GM12878 (cell line): Measurements from ENCODE around the gene SYNJ2. TPM values are rescaled to one million over a fixed set of nuclear protein-coding genes. Genes with fewer than 3 reads are reported as not detected.

Source experiments
- ATAC-seq: fragments of 200-7000 bp; cut with Tn5 transposase; 3 replicates; pipeline ENCODE4 v1.9.1; 2020; ENCODE audit warnings: mild to moderate bottlenecking, moderate library complexity
- BruUV-seq: library from RNA; stranded (reverse); fragments of 400-500 nt; replicated peaks from 2 replicates; lab custom pipeline; 2021; lab: Mats Ljungman, UMichigan
- CTCF ChIA-PET: fragments of 300-600 bp; sonication (Branson Sonifier 250); formaldehyde crosslinking; extraction: SDS; loops from one replicate; lab custom pipeline; 2021; ENCODE audit warnings: inconsistent platforms; lab: Yijun Ruan, JAX
- POLR2A ChIA-PET: fragments of 350-600 bp; formaldehyde crosslinking; extraction: SDS; loops from one replicate; lab custom pipeline; 2021; ENCODE audit warnings: inconsistent platforms; lab: Charles Lee
- RAD21 ChIA-PET: fragments of 300-600 bp; sonication (Branson Sonifier 250); formaldehyde crosslinking; loops from one replicate; lab custom pipeline; 2023; ENCODE audit warnings: antibody characterized with exemption; ENCODE audit not compliant: unreplicated experiment; lab: Charles Lee
- SMC1A ChIA-PET: fragments of 300-600 bp; sonication (Branson Sonifier 250); formaldehyde crosslinking; loops from one replicate; lab custom pipeline; 2023; ENCODE audit not compliant: unreplicated experiment, uncharacterized antibody; lab: Charles Lee
- DNase-seq: peaks from one replicate; pipeline ENCODE4 v3.0.0-alpha.2; 2011; ENCODE audit warnings: low read depth, low spot score
- FAIRE-seq: peaks from 3 replicates; lab custom pipeline; 2011; peaks lifted over from hg19 to GRCh38; lab: Jason Lieb, UNC
- H2AFZ ChIP-seq: 2 replicates; pipeline ENCODE4 v1.6.0; 2011; ENCODE audit warnings: low read depth, low read length, control low read depth; ENCODE audit not compliant: control insufficient read depth
- H3K27ac ChIP-seq: 2 replicates; pipeline ENCODE4 v1.5.1; 2011; ENCODE audit warnings: control low read depth; ENCODE audit not compliant: control insufficient read depth, insufficient read depth
- H3K27me3 ChIP-seq, 2 experiments: replicated peaks in 1 of 2; 2 replicates each; pipeline versions ENCODE4 v1.6.0 to v1.6.1; 2011; ENCODE audit warnings: low read length in 1 of 2; ENCODE audit not compliant: control insufficient read depth in 2 of 2, insufficient read depth in 2 of 2
- H3K36me3 ChIP-seq, 2 experiments: 2 replicates each; pipeline ENCODE4 v1.5.1; 2011; ENCODE audit warnings: low read length in 1 of 2; ENCODE audit not compliant: control insufficient read depth in 2 of 2, insufficient read depth in 2 of 2
- H3K4me1 ChIP-seq: 2 replicates; pipeline ENCODE4 v1.6.1; 2011; ENCODE audit warnings: mild to moderate bottlenecking, low read length, moderate library complexity, mixed read lengths; ENCODE audit not compliant: control insufficient read depth, insufficient read depth
- H3K4me2 ChIP-seq: 2 replicates; pipeline ENCODE4 v1.6.0; 2011; ENCODE audit warnings: control low read depth; ENCODE audit not compliant: control insufficient read depth, insufficient read depth
- H3K4me3 ChIP-seq: fragments of 200-600 bp; sonication (generic); 2 replicates; pipeline ENCODE4 v1.5.1; 2016
- H3K79me2 ChIP-seq: 2 replicates; pipeline ENCODE4 v1.6.0; 2011; ENCODE audit warnings: low read length; ENCODE audit not compliant: control insufficient read depth, insufficient read depth
- H3K9ac ChIP-seq: 2 replicates; pipeline ENCODE4 v1.8.0; 2011; ENCODE audit warnings: low read length, control low read depth, mixed read lengths; ENCODE audit not compliant: control insufficient read depth, insufficient read depth
- H3K9me3 ChIP-seq: replicated peaks from 3 replicates; pipeline ENCODE4 v1.5.1; 2011; ENCODE audit warnings: mild to moderate bottlenecking, low read length; ENCODE audit not compliant: control insufficient read depth, insufficient read depth
- H4K20me1 ChIP-seq: 2 replicates; pipeline ENCODE4 v1.6.0; 2011; ENCODE audit not compliant: control insufficient read depth, insufficient read depth
- CBFB ChIP-seq: IDR thresholded peaks from 2 replicates; pipeline ENCODE4 v1.6.1; 2016; ENCODE audit warnings: antibody characterized with exemption, low read depth
- CREM ChIP-seq: IDR thresholded peaks from 2 replicates; pipeline ENCODE4 v1.6.1; 2014; ENCODE audit warnings: antibody characterized with exemption, low read depth
- ETV6 ChIP-seq, 2 experiments: fragments of 450-650 bp in 1 of 2; IDR thresholded peaks in 1 of 2; conservative IDR thresholded peaks in 1 of 2; 2 replicates each; pipeline ENCODE4 v1.6.1; 2014; ENCODE audit warnings: antibody characterized with exemption in 1 of 2, borderline replicate concordance in 1 of 2, low read depth in 1 of 2, mild to moderate bottlenecking in 1 of 2, moderate library complexity in 1 of 2
- IKZF1 ChIP-seq: fragments of 450-650 bp; conservative IDR thresholded peaks from 2 replicates; pipeline ENCODE4 v1.6.1; 2017; ENCODE audit warnings: antibody characterized with exemption, mild to moderate bottlenecking
- MLLT1 ChIP-seq: fragments of 450-650 bp; IDR thresholded peaks from 2 replicates; pipeline ENCODE4 v1.6.1; 2016; ENCODE audit warnings: mild to moderate bottlenecking
- MTA2 ChIP-seq: fragments of 450-650 bp; IDR thresholded peaks from 2 replicates; pipeline ENCODE4 v1.6.1; 2016; ENCODE audit warnings: low read depth, mild to moderate bottlenecking, moderate library complexity
- RAD21 ChIP-seq: IDR thresholded peaks from 2 replicates; pipeline ENCODE4 v1.6.1; 2011; ENCODE audit warnings: mild to moderate bottlenecking, low read depth, low read length, moderate library complexity; ENCODE audit not compliant: insufficient read depth
- ZBTB4 ChIP-seq: fragments of 450-650 bp; formaldehyde crosslinking; IDR thresholded peaks from 2 replicates; pipeline ENCODE4 v1.4.0; 2022; ENCODE audit warnings: mild to moderate bottlenecking, moderate library complexity
- ZNF592 ChIP-seq: fragments of 450-650 bp; IDR thresholded peaks from 2 replicates; pipeline ENCODE4 v1.6.1; 2017; ENCODE audit warnings: mild to moderate bottlenecking, moderate library complexity
- WGBS: methylation state at CpG from one replicate; pipeline ENCODE4 v1.1.6; 2016; ENCODE audit warnings: low lambda C conversion rate; ENCODE audit not compliant: insufficient replicate concordance, insufficient coverage; ENCODE audit errors: missing lambda C conversion rate; 5-methylcytosine and 5-hydroxymethylcytosine counted together
- in situ Hi-C: fragments of 300-500 bp; cut with MboI; formaldehyde crosslinking; loops from 9 replicates; pipeline ENCODE4 v1.14.3; 2018; ENCODE audit warnings: mixed read lengths
- intact Hi-C: fragments of 100-400 bp; cut with micrococcal nuclease; formaldehyde crosslinking; loops from one replicate; pipeline ENCODE4 v1.14.2; 2022; ENCODE audit not compliant: unreplicated experiment
- polyA plus RNA-seq, 11 experiments: library from polyadenylated mRNA; depleted of rRNA in 4 of 11; unstranded in 6 of 11; stranded (reverse) in 5 of 11; fragments of >200 nt; fragmentation: Nextera tagmentation in 4 of 11; fragmentation: Illumina TruSeq in 1 of 11; extraction: Ambion mirVana in 4 of 11; extraction: Trizol in 1 of 11; gene quantifications; 1 replicate in 1 of 11; 2 replicates in 10 of 11; pipeline versions ENCODE4 v1.2.1 to v1.2.3, GENCODE V29; 2011 to 2016; ENCODE audit warnings: inconsistent platforms in 2 of 11, missing spikeins in 2 of 11, low read depth in 1 of 11
- total RNA-seq, 4 experiments: library from RNA; depleted of rRNA in 3 of 4; stranded (reverse); fragments of >200 nt in 3 of 4; fragmentation: Illumina TruSeq in 1 of 4; extraction: Trizol in 1 of 4; gene quantifications; 2 replicates each; pipeline versions ENCODE4 v1.2.1 to v1.2.3, GENCODE V29; 2013 to 2021

Gene SYNJ2
- total and polyA plus RNA-seq, 10 of the 15 experiments (the other 5 are each of a cell fraction or from before 2014, with no cell fraction given): 0.11 to 1.8 (median 0.57) TPM

GRCh38 chr6:158038291-158039177, 56.9 kb downstream of the SYNJ2 start (continued):
- TF ChIP-seq ZBTB4 (CRISPR knock-in tag) (no peak), CBFB (no peak), CREM (no peak), MTA2 (no peak), ETV6 (conservative IDR thresholded peaks at IDR 0.05 in 1 of 2, IDR thresholded peaks at IDR 0.05 in 1 of 2; ENCODE audit: borderline replicate concordance in 1 of 2, low read depth in 1 of 2) (no peak), RAD21 (no peak), IKZF1 (no peak)

- WGBS: 84% methylated on average over 9 of the region's 9 CpGs
- no peak for TF ChIP-seq MLLT1
- TF ChIP-seq ZNF592: no peak
- BruUV-seq: no TSS peak
- Histone ChIP-seq H3K36me3 (no peaks in the 10 kb centered on the region; a peak in 2 of 4 replicates), H3K27ac (no peak overlapping the region), H3K4me2 (no peak overlapping the region), H3K79me2 (no peaks in the 10 kb centered on the region), H3K27me3 (no peaks in the 10 kb centered on the region), H3K9me3 (no peaks in the 10 kb centered on the region), H2AFZ (no peak overlapping the region), H3K9ac (no peak overlapping the region), H3K4me1 (peaks cover 11% of the 10 kb centered on the region), H3K4me3 (no peak overlapping the region), H4K20me1 (no peaks in the 10 kb centered on the region)
- POLR2A ChIA-PET: no interaction called here
- ATAC-seq: no peak
- SMC1A ChIA-PET: no interaction called here
- RAD21 ChIA-PET: no interaction called here
- intact Hi-C loops: no loop called here
- no peak for DNase-seq
- in situ Hi-C loops: no loop called here
- FAIRE-seq: no peak
- CTCF ChIA-PET: no interaction called here
Measured at GRCh38 chr6:158039178-158039557, 57.5 kb downstream of the SYNJ2 start.
